Measurements from ENCODE around the gene TESK1.
"Not testable (repeated sequence)": the region's sequence is repeated elsewhere in the genome, so short reads cannot be mapped to it uniquely, and the experiment has no call there.

The TESK1 gene

GRCh38 chr9:35583521-35583920 lies 21.5 kb upstream of the TESK1 start:
- peaks cover 20% of the 10 kb centered on the region for H3K9me3 ChIP-seq (ENCODE audit: control insufficient read depth, insufficient read depth, low read length)
- not testable (repeated sequence) for H3K9ac ChIP-seq (ENCODE audit: low read depth, low read length); H3K27ac ChIP-seq (ENCODE audit: low read depth, low read length); H3K36me3 ChIP-seq (ENCODE audit: control insufficient read depth, insufficient read depth, low read length); H3K27me3 ChIP-seq (ENCODE audit: control insufficient read depth, insufficient read depth, low read length); H3K4me1 ChIP-seq (ENCODE audit: control insufficient read depth, insufficient read depth, low read length); H3K4me3 ChIP-seq (ENCODE audit: low read depth, low read length)

- H3K9ac ChIP-seq (ENCODE audit: low read depth, low read length); H3K27ac ChIP-seq (ENCODE audit: low read depth, low read length); H3K4me3 ChIP-seq (ENCODE audit: low read depth, low read length); H3K36me3 ChIP-seq (ENCODE audit: control insufficient read depth, insufficient read depth, low read length); H3K27me3 ChIP-seq (ENCODE audit: control insufficient read depth, insufficient read depth, low read length); H3K4me1 ChIP-seq (ENCODE audit: control insufficient read depth, insufficient read depth, low read length): not testable (repeated sequence)
- peaks cover 20% of the 10 kb centered on the region for H3K9me3 ChIP-seq (ENCODE audit: control insufficient read depth, insufficient read depth, low read length)
These were observed 20.4 kb upstream of the TESK1 start for GRCh38 chr9:35584681-35585080.

GRCh38 chr9:35588506-35588905 lies 16.6 kb upstream of the TESK1 start:
- not testable (repeated sequence) for H3K4me1 ChIP-seq (ENCODE audit: control insufficient read depth, insufficient read depth, low read length); H3K9ac ChIP-seq (ENCODE audit: low read depth, low read length); H3K27ac ChIP-seq (ENCODE audit: low read depth, low read length); H3K36me3 ChIP-seq (ENCODE audit: control insufficient read depth, insufficient read depth, low read length); H3K4me3 ChIP-seq (ENCODE audit: low read depth, low read length); H3K27me3 ChIP-seq (ENCODE audit: control insufficient read depth, insufficient read depth, low read length); H3K9me3 ChIP-seq (ENCODE audit: control insufficient read depth, insufficient read depth, low read length)

GRCh38 chr9:35593581-35593980 lies 11.5 kb upstream of the TESK1 start:
- Histone ChIP-seq H3K27ac (ENCODE audit: low read depth, low read length) (no peak overlapping the region), H3K9ac (ENCODE audit: low read depth, low read length) (no peak overlapping the region), H3K36me3 (ENCODE audit: control insufficient read depth, insufficient read depth, low read length) (no peaks in the 10 kb centered on the region), H3K4me1 (ENCODE audit: control insufficient read depth, insufficient read depth, low read length) (no peaks in the 10 kb centered on the region), H3K9me3 (ENCODE audit: control insufficient read depth, insufficient read depth, low read length) (peaks cover 3% of the 10 kb centered on the region; the same call in 1 of the 2 replicates), H3K4me3 (ENCODE audit: low read depth, low read length) (no peak overlapping the region), H3K27me3 (ENCODE audit: control insufficient read depth, insufficient read depth, low read length) (no peaks in the 10 kb centered on the region)

- H3K9me3 ChIP-seq (ENCODE audit: control insufficient read depth, insufficient read depth, low read length) = peaks cover 3% of the 10 kb centered on the region; the same call in 1 of the 2 replicates
- H3K4me1 ChIP-seq (ENCODE audit: control insufficient read depth, insufficient read depth, low read length) = peaks cover 7% of the 10 kb centered on the region; the same call in 1 of the 2 replicates
- no peak overlapping the region for H3K9ac ChIP-seq (ENCODE audit: low read depth, low read length)
- no peak overlapping the region for H3K4me3 ChIP-seq (ENCODE audit: low read depth, low read length)
- H3K36me3 ChIP-seq (ENCODE audit: control insufficient read depth, insufficient read depth, low read length) = no peaks in the 10 kb centered on the region
- no peak overlapping the region for H3K27ac ChIP-seq (ENCODE audit: low read depth, low read length)
- no peaks in the 10 kb centered on the region for H3K27me3 ChIP-seq (ENCODE audit: control insufficient read depth, insufficient read depth, low read length)
These were observed 10.6 kb upstream of the TESK1 start for GRCh38 chr9:35594471-35594870.

- H3K27ac ChIP-seq (ENCODE audit: low read depth, low read length); H3K9ac ChIP-seq (ENCODE audit: low read depth, low read length); H3K4me3 ChIP-seq (ENCODE audit: low read depth, low read length); H3K9me3 ChIP-seq (ENCODE audit: control insufficient read depth, insufficient read depth, low read length); H3K36me3 ChIP-seq (ENCODE audit: control insufficient read depth, insufficient read depth, low read length); H3K27me3 ChIP-seq (ENCODE audit: control insufficient read depth, insufficient read depth, low read length): not testable (repeated sequence)
- H3K4me1 ChIP-seq (ENCODE audit: control insufficient read depth, insufficient read depth, low read length) = peaks cover 17% of the 10 kb centered on the region; the same call in 1 of the 2 replicates
These were observed 8.2 kb upstream of the TESK1 start for GRCh38 chr9:35596907-35597306.

- H3K9ac ChIP-seq (ENCODE audit: low read depth, low read length) = no peak overlapping the region
- no peak overlapping the region for H3K4me3 ChIP-seq (ENCODE audit: low read depth, low read length)
- H3K27me3 ChIP-seq (ENCODE audit: control insufficient read depth, insufficient read depth, low read length) = no peaks in the 10 kb centered on the region
These were observed 6.0 kb upstream of the TESK1 start for GRCh38 chr9:35598866-35599590.

GRCh38 chr9:35599763-35600604 lies 5.1 kb upstream of the TESK1 start:
- Histone ChIP-seq H3K9me3 (ENCODE audit: control insufficient read depth, insufficient read depth, low read length) (no peaks in the 10 kb centered on the region), H3K9ac (ENCODE audit: low read depth, low read length) (no peak overlapping the region), H3K4me1 (ENCODE audit: control insufficient read depth, insufficient read depth, low read length) (peaks cover 20% of the 10 kb centered on the region; the same call in 1 of the 2 replicates), H3K4me3 (ENCODE audit: low read depth, low read length) (no peak overlapping the region), H3K27ac (ENCODE audit: low read depth, low read length) (no peak overlapping the region), H3K27me3 (ENCODE audit: control insufficient read depth, insufficient read depth, low read length) (no peaks in the 10 kb centered on the region), H3K36me3 (ENCODE audit: control insufficient read depth, insufficient read depth, low read length) (no peaks in the 10 kb centered on the region)

More at GRCh38 chr9:35598866-35599590, 6.0 kb upstream of the TESK1 start:
- Histone ChIP-seq H3K27ac (ENCODE audit: low read depth, low read length) (no peak overlapping the region), H3K4me1 (ENCODE audit: control insufficient read depth, insufficient read depth, low read length) (peaks cover 20% of the 10 kb centered on the region; the same call in 1 of the 2 replicates), H3K9me3 (ENCODE audit: control insufficient read depth, insufficient read depth, low read length) (no peaks in the 10 kb centered on the region), H3K36me3 (ENCODE audit: control insufficient read depth, insufficient read depth, low read length) (no peaks in the 10 kb centered on the region)

GRCh38 chr9:35603506-35603985 lies 1.5 kb upstream of the TESK1 start:
- Histone ChIP-seq H3K36me3 (ENCODE audit: control insufficient read depth, insufficient read depth, low read length) (peaks cover 13% of the 10 kb centered on the region), H3K4me3 (ENCODE audit: low read depth, low read length) (peak overlapping the region; percentile 61), H3K9ac (ENCODE audit: low read depth, low read length) (peak overlapping the region; percentile 39), H3K27me3 (ENCODE audit: control insufficient read depth, insufficient read depth, low read length) (no peaks in the 10 kb centered on the region), H3K4me1 (ENCODE audit: control insufficient read depth, insufficient read depth, low read length) (peaks cover 20% of the 10 kb centered on the region; the same call in 1 of the 2 replicates), H3K27ac (ENCODE audit: low read depth, low read length) (peak overlapping the region; percentile 76), H3K9me3 (ENCODE audit: control insufficient read depth, insufficient read depth, low read length) (no peaks in the 10 kb centered on the region)

GRCh38 chr9:35603986-35604577 lies 980 bp upstream of the TESK1 start:
- peak overlapping the region; percentile 77 for H3K4me3 ChIP-seq (ENCODE audit: low read depth, low read length)
- H3K36me3 ChIP-seq (ENCODE audit: control insufficient read depth, insufficient read depth, low read length) = peaks cover 19% of the 10 kb centered on the region
- no peaks in the 10 kb centered on the region for H3K27me3 ChIP-seq (ENCODE audit: control insufficient read depth, insufficient read depth, low read length)
- peaks cover 17% of the 10 kb centered on the region; the same call in 1 of the 2 replicates for H3K4me1 ChIP-seq (ENCODE audit: control insufficient read depth, insufficient read depth, low read length)
- H3K9ac ChIP-seq (ENCODE audit: low read depth, low read length) = peak overlapping the region; percentile 39
- H3K9me3 ChIP-seq (ENCODE audit: control insufficient read depth, insufficient read depth, low read length) = no peaks in the 10 kb centered on the region
- H3K27ac ChIP-seq (ENCODE audit: low read depth, low read length) = peak overlapping the region; percentile 76

Data from HUES48 (cell line).